HepG2 (cell line): Measurements from ENCODE around the gene ZNF765. TPM values are rescaled to one million over a fixed set of nuclear protein-coding genes. Genes with fewer than 3 reads are reported as not detected.

Experiments used
- ATAC-seq: fragments of 200-7000 bp; cut with Tn5 transposase; 3 replicates; pipeline ENCODE4 v1.9.1; 2020; ENCODE audit warnings: mild to moderate bottlenecking, moderate library complexity
- BruUV-seq: library from RNA; stranded (reverse); fragments of 400-500 nt; replicated peaks from 2 replicates; lab custom pipeline; 2021; lab: Mats Ljungman, UMichigan
- CTCF ChIA-PET: fragments of 300-600 bp; formaldehyde crosslinking; extraction: SDS; loops from one replicate; lab custom pipeline; 2021; ENCODE audit warnings: low total read pairs, inconsistent platforms, low intra/inter-chr PET ratio; lab: Yijun Ruan, JAX
- POLR2A ChIA-PET: fragments of 350-600 bp; sonication (Branson Sonifier 250); formaldehyde crosslinking; loops from one replicate; lab custom pipeline; 2020; ENCODE audit warnings: antibody characterized with exemption, inconsistent platforms; lab: Yijun Ruan, JAX
- DNase-seq: peaks from one replicate; pipeline ENCODE4 v3.0.0-alpha.2; 2015; ENCODE audit warnings: low spot score
- FAIRE-seq: peaks from 3 replicates; lab custom pipeline; 2011; peaks lifted over from hg19 to GRCh38; lab: Jason Lieb, UNC
- H2AFZ ChIP-seq: one replicate; pipeline ENCODE4 v1.6.1; 2011; ENCODE audit warnings: low read length, inconsistent platforms
- H3K27ac ChIP-seq: fragments of 300-600 bp; 3 replicates; pipeline ENCODE4 v1.8.0; 2011; ENCODE audit warnings: mixed run types, mild to moderate bottlenecking, mixed read lengths, low read length, inconsistent platforms; ENCODE audit not compliant: insufficient read depth; ENCODE audit errors: extremely low read length
- H3K27me3 ChIP-seq, 2 experiments: fragments of 200-600 bp in 1 of 2; 2 replicates in 1 of 2; 3 replicates in 1 of 2; pipeline versions ENCODE4 v1.6.0 to v1.8.0; 2011; ENCODE audit warnings: low read length in 2 of 2, mild to moderate bottlenecking in 2 of 2, moderate library complexity in 2 of 2, inconsistent platforms in 1 of 2; ENCODE audit not compliant: insufficient read depth in 2 of 2, control insufficient read depth in 1 of 2
- H3K36me3 ChIP-seq, 2 experiments: fragments of 200-600 bp in 1 of 2; replicated peaks in 1 of 2; 2 replicates in 1 of 2; 3 replicates in 1 of 2; pipeline versions ENCODE4 v1.5.1 to v1.8.0; 2011; ENCODE audit warnings: low read length in 2 of 2, inconsistent platforms in 1 of 2; ENCODE audit not compliant: insufficient read depth in 2 of 2, control insufficient read depth in 1 of 2
- H3K4me1 ChIP-seq: 2 replicates; pipeline ENCODE4 v1.5.1; 2012; ENCODE audit warnings: low read length, inconsistent platforms; ENCODE audit not compliant: insufficient read depth
- H3K4me2 ChIP-seq: 2 replicates; pipeline ENCODE4 v1.6.0; 2011; ENCODE audit warnings: low read depth, low read length, inconsistent platforms
- H3K4me3 ChIP-seq, 3 experiments: fragments of 200-600 bp in 1 of 3; sonication (generic), shearing (Covaris generic) in 1 of 3; replicated peaks in 1 of 3; 2 replicates each; pipeline ENCODE4 v1.5.1; 2011 to 2016; ENCODE audit warnings: low read length in 3 of 3, inconsistent platforms in 2 of 3, low read depth in 2 of 3, mild to moderate bottlenecking in 2 of 3, control low read depth in 1 of 3, mixed read lengths in 1 of 3; ENCODE audit not compliant: insufficient read depth in 1 of 3
- H3K79me2 ChIP-seq: one replicate; pipeline ENCODE4 v1.6.1; 2011; ENCODE audit warnings: low read length, inconsistent platforms; ENCODE audit not compliant: insufficient read depth
- H3K9ac ChIP-seq: 2 replicates; pipeline ENCODE4 v1.6.0; 2011; ENCODE audit warnings: mild to moderate bottlenecking, low read depth, low read length, inconsistent platforms; ENCODE audit not compliant: insufficient read depth
- H3K9me3 ChIP-seq: 2 replicates; pipeline ENCODE4 v1.5.1; 2012; ENCODE audit warnings: mild to moderate bottlenecking, low read length
- H4K20me1 ChIP-seq: 2 replicates; pipeline ENCODE4 v1.6.0; 2011; ENCODE audit warnings: inconsistent platforms, mild to moderate bottlenecking, low read length, moderate library complexity; ENCODE audit not compliant: insufficient read depth
- BHLHE40 ChIP-seq: IDR thresholded peaks from 2 replicates; pipeline ENCODE4 v1.6.1; 2011; ENCODE audit warnings: low read length, improper control_type of control experiment
- CHCHD3 ChIP-seq: sonication (generic); formaldehyde crosslinking; IDR thresholded peaks from 2 replicates; pipeline ENCODE4 v1.8.0; 2022; ENCODE audit warnings: mild to moderate bottlenecking, missing genetic modification reagents, moderate library complexity
- ELF3 ChIP-seq: IDR thresholded peaks from 2 replicates; pipeline ENCODE4 v1.6.1; 2016; ENCODE audit warnings: missing genetic modification reagents, missing compliant biosample characterization
- NFATC3 ChIP-seq: sonication (generic); formaldehyde crosslinking; IDR thresholded peaks from 2 replicates; pipeline ENCODE4 v1.5.1; 2020; ENCODE audit warnings: mild to moderate bottlenecking, missing genetic modification reagents
- REL ChIP-seq: sonication (generic); formaldehyde crosslinking; conservative IDR thresholded peaks from 2 replicates; pipeline ENCODE4 v1.8.0; 2022; ENCODE audit warnings: mild to moderate bottlenecking, missing genetic modification reagents, moderate library complexity
- RELA ChIP-seq: sonication (generic); formaldehyde crosslinking; IDR thresholded peaks from 2 replicates; pipeline ENCODE4 v1.4.0; 2020; ENCODE audit warnings: missing genetic modification reagents
- WGBS: methylation state at CpG from one replicate; pipeline ENCODE4 v1.1.6; 2017; ENCODE audit warnings: low lambda C conversion rate; 5-methylcytosine and 5-hydroxymethylcytosine counted together
- in situ Hi-C: cut with HindIII; loops from 2 replicates; pipeline ENCODE4 v1.10.0; 2017; ENCODE audit warnings: low pct_unique_long_range_greater_than_20kb; ENCODE audit not compliant: extremely low pct_ligation_motif_present
- intact Hi-C: fragments of 100-400 bp; cut with micrococcal nuclease; formaldehyde crosslinking; loops from one replicate; pipeline ENCODE4 v1.10.0; 2022; ENCODE audit not compliant: unreplicated experiment
- polyA plus RNA-seq, 8 experiments: library from polyadenylated mRNA; depleted of rRNA in 3 of 8; stranded (reverse) in 7 of 8; unstranded in 1 of 8; fragments of >200 nt; fragmentation: Illumina TruSeq in 4 of 8; extraction: Trizol in 4 of 8; gene quantifications; 2 replicates each; pipeline versions ENCODE4 v1.2.1 to v1.2.3, GENCODE V29; 2011 to 2016; ENCODE audit warnings: low read depth in 4 of 8, missing spikeins in 1 of 8, mixed read lengths in 1 of 8; ENCODE audit not compliant: insufficient read depth in 1 of 8
- total RNA-seq, 5 experiments: library from RNA; depleted of rRNA; stranded (reverse); fragments of >200 nt; fragmentation: Illumina TruSeq; extraction: Trizol; gene quantifications; 2 replicates each; pipeline ENCODE4 v1.2.3, GENCODE V29; 2016; ENCODE audit warnings: low read depth in 1 of 5
- TF ChIP-seq, protein P1 (sequence below): sonication (generic); formaldehyde crosslinking; IDR thresholded peaks from 2 replicates; pipeline ENCODE4 v1.4.0; 2020; ENCODE audit warnings: mild to moderate bottlenecking, missing genetic modification reagents
- TF ChIP-seq, protein P2 (sequence below): sonication (generic); formaldehyde crosslinking; IDR thresholded peaks from 2 replicates; pipeline ENCODE4 v1.5.0; 2020; ENCODE audit warnings: mild to moderate bottlenecking, missing genetic modification reagents, moderate library complexity
- TF ChIP-seq, protein P3 (sequence below): sonication (generic); formaldehyde crosslinking; conservative IDR thresholded peaks from 2 replicates; pipeline ENCODE4 v1.4.0; 2020; ENCODE audit warnings: missing genetic modification reagents

ZNF765 gene
- total and polyA plus RNA-seq, 2 of the 13 experiments (the other 11 are each of a cell fraction or from before 2014, with no cell fraction given): 5.0 to 14.5 TPM

DNA sequence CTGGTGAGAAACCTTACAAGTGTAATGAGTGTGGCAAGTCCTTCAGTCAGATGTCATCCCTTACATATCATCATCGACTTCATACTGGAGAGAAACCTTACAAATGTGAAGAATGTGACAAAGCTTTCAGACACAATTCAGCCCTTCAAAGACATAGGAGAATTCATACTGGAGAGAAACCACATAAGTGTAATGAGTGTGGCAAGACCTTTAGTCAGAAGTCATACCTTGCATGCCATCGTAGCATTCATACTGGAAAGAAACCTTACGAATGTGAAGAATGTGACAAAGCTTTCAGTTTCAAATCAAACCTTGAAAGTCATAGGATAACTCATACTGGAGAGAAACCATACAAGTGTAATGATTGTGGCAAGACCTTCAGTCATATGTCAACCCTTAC, 13.6 kb upstream of the ZNF765 start:
- no peak overlapping the region for H2AFZ ChIP-seq
- ATAC-seq (no peak), FAIRE-seq (no peak)
- no peaks in the 10 kb centered on the region for H3K4me1 ChIP-seq
- no peak overlapping the region for H3K4me3 ChIP-seq
- no peak overlapping the region for H3K4me2 ChIP-seq
- no peaks in the 10 kb centered on the region for H3K79me2 ChIP-seq
- no peaks in the 10 kb centered on the region for H4K20me1 ChIP-seq
- intact Hi-C loops (no loop called here), in situ Hi-C loops (no loop called here)
- H3K27me3 ChIP-seq: no peaks in the 10 kb centered on the region
- H3K36me3 ChIP-seq: peaks cover 1 to 11% of the 10 kb centered on the region in 2 experiments; a peak in 2 of 5 replicates
- ChIA-PET CTCF (no interaction called here), POLR2A (no interaction called here)
- no peak overlapping the region for H3K9ac ChIP-seq
- H3K27ac ChIP-seq: no peak overlapping the region
- H3K9me3 ChIP-seq: peaks cover 55% of the 10 kb centered on the region
- 41% methylated on average over 3 of the region's 3 CpGs for WGBS
- BruUV-seq: no TSS peak
- TF ChIP-seq REL (no peak), RELA (CRISPR knock-in tag) (no peak), BHLHE40 (no peak), CHCHD3 (CRISPR knock-in tag) (no peak), NFATC3 (CRISPR knock-in tag) (no peak), ELF3 (CRISPR knock-in tag) (no peak)
- TF ChIP-seq, protein P1, sequence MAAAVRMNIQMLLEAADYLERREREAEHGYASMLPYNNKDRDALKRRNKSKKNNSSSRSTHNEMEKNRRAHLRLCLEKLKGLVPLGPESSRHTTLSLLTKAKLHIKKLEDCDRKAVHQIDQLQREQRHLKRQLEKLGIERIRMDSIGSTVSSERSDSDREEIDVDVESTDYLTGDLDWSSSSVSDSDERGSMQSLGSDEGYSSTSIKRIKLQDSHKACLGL: no peak
- TF ChIP-seq, protein P2, sequence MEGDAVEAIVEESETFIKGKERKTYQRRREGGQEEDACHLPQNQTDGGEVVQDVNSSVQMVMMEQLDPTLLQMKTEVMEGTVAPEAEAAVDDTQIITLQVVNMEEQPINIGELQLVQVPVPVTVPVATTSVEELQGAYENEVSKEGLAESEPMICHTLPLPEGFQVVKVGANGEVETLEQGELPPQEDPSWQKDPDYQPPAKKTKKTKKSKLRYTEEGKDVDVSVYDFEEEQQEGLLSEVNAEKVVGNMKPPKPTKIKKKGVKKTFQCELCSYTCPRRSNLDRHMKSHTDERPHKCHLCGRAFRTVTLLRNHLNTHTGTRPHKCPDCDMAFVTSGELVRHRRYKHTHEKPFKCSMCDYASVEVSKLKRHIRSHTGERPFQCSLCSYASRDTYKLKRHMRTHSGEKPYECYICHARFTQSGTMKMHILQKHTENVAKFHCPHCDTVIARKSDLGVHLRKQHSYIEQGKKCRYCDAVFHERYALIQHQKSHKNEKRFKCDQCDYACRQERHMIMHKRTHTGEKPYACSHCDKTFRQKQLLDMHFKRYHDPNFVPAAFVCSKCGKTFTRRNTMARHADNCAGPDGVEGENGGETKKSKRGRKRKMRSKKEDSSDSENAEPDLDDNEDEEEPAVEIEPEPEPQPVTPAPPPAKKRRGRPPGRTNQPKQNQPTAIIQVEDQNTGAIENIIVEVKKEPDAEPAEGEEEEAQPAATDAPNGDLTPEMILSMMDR (CRISPR knock-in tag): no peak
- TF ChIP-seq, protein P3, sequence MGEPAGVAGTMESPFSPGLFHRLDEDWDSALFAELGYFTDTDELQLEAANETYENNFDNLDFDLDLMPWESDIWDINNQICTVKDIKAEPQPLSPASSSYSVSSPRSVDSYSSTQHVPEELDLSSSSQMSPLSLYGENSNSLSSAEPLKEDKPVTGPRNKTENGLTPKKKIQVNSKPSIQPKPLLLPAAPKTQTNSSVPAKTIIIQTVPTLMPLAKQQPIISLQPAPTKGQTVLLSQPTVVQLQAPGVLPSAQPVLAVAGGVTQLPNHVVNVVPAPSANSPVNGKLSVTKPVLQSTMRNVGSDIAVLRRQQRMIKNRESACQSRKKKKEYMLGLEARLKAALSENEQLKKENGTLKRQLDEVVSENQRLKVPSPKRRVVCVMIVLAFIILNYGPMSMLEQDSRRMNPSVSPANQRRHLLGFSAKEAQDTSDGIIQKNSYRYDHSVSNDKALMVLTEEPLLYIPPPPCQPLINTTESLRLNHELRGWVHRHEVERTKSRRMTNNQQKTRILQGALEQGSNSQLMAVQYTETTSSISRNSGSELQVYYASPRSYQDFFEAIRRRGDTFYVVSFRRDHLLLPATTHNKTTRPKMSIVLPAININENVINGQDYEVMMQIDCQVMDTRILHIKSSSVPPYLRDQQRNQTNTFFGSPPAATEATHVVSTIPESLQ: no peak
- TF ChIP-seq, all 625 proteins: peak for 0
- no peak for DNase-seq
